ENCODE measurements around the gene ATP13A1.

The ATP13A1 gene

GRCh38 chr19:19654441-19654840 lies 9.0 kb downstream of the ATP13A1 start:
- Histone ChIP-seq H3K9me3 (ENCODE audit: severe bottlenecking) (no peaks in the 10 kb centered on the region), H3K27me3 (ENCODE audit: insufficient read depth, low read depth, severe bottlenecking) (no peaks in the 10 kb centered on the region), H3K4me3 (ENCODE audit: low read depth, low read length) (no peak overlapping the region), H3K27ac (no peak overlapping the region), H3K36me3 (peaks cover 98% of the 10 kb centered on the region)
- no peak for DNase-seq
- TF ChIP-seq CTCF (IDR thresholded peaks at IDR 0.05; ENCODE audit: low read depth, low read length) = no peak

- no peaks in the 10 kb centered on the region for H3K9me3 ChIP-seq (ENCODE audit: severe bottlenecking)
- no peaks in the 10 kb centered on the region for H3K27me3 ChIP-seq (ENCODE audit: insufficient read depth, low read depth, severe bottlenecking)
- peaks cover 93% of the 10 kb centered on the region for H3K36me3 ChIP-seq
- no peak overlapping the region for H3K4me3 ChIP-seq (ENCODE audit: low read depth, low read length)
- H3K27ac ChIP-seq = no peak overlapping the region
- DNase-seq = no peak
- no peak for TF ChIP-seq CTCF (IDR thresholded peaks at IDR 0.05; ENCODE audit: low read depth, low read length)
Measured at GRCh38 chr19:19653597-19654147, 9.8 kb downstream of the ATP13A1 start.

- H3K9me3 ChIP-seq (ENCODE audit: severe bottlenecking) = no peaks in the 10 kb centered on the region
- DNase-seq = no peak
- no peak overlapping the region for H3K27ac ChIP-seq
- no peaks in the 10 kb centered on the region for H3K27me3 ChIP-seq (ENCODE audit: insufficient read depth, low read depth, severe bottlenecking)
- TF ChIP-seq CTCF (IDR thresholded peaks at IDR 0.05; ENCODE audit: low read depth, low read length) = no peak
- H3K36me3 ChIP-seq = peaks cover 89% of the 10 kb centered on the region
- no peak overlapping the region for H3K4me3 ChIP-seq (ENCODE audit: low read depth, low read length)
Measured at GRCh38 chr19:19652482-19653295, 10.8 kb downstream of the ATP13A1 start.

- TF ChIP-seq CTCF (IDR thresholded peaks at IDR 0.05; ENCODE audit: low read depth, low read length) = no peak
- no peaks in the 10 kb centered on the region for H3K27me3 ChIP-seq (ENCODE audit: insufficient read depth, low read depth, severe bottlenecking)
- H3K36me3 ChIP-seq = peaks cover 84% of the 10 kb centered on the region
- no peak for DNase-seq
- H3K27ac ChIP-seq = no peak overlapping the region
- no peaks in the 10 kb centered on the region for H3K9me3 ChIP-seq (ENCODE audit: severe bottlenecking)
- no peak overlapping the region for H3K4me3 ChIP-seq (ENCODE audit: low read depth, low read length)
Measured at GRCh38 chr19:19651076-19651475, 12.4 kb downstream of the ATP13A1 start.

- DNase-seq = no peak
- no peaks in the 10 kb centered on the region for H3K9me3 ChIP-seq (ENCODE audit: severe bottlenecking)
- H3K27ac ChIP-seq = no peak overlapping the region
- H3K4me3 ChIP-seq (ENCODE audit: low read depth, low read length) = no peak overlapping the region
- peaks cover 84% of the 10 kb centered on the region for H3K36me3 ChIP-seq
- H3K27me3 ChIP-seq (ENCODE audit: insufficient read depth, low read depth, severe bottlenecking) = no peaks in the 10 kb centered on the region
- TF ChIP-seq CTCF (IDR thresholded peaks at IDR 0.05; ENCODE audit: low read depth, low read length) = no peak
Measured at GRCh38 chr19:19650331-19650730, 13.1 kb downstream of the ATP13A1 start.

All from WERI-Rb-1 (cell line).